WTC11 (cell line): ENCODE measurements around the gene DBN1.

Source experiments
- ATF1 ChIP-seq: sonication (generic); formaldehyde crosslinking; IDR thresholded peaks from 2 replicates; pipeline ENCODE4 v1.8.1; 2023; ENCODE audit warnings: mild to moderate bottlenecking, moderate library complexity, missing genetic modification reagents
- ATF3 ChIP-seq: sonication (generic); formaldehyde crosslinking; conservative IDR thresholded peaks from 2 replicates; pipeline ENCODE4 v1.8.1; 2022; ENCODE audit warnings: mild to moderate bottlenecking, missing genetic modification reagents
- CBFB ChIP-seq: sonication (generic); formaldehyde crosslinking; IDR thresholded peaks from 2 replicates; pipeline ENCODE4 v1.8.1; 2022; ENCODE audit warnings: mild to moderate bottlenecking, low read depth, missing genetic modification reagents
- CREB1 ChIP-seq: sonication (generic); formaldehyde crosslinking; IDR thresholded peaks from 2 replicates; pipeline ENCODE4 v1.8.0; 2023; ENCODE audit warnings: mild to moderate bottlenecking, missing genetic modification reagents
- ELF4 ChIP-seq: sonication (generic); formaldehyde crosslinking; IDR thresholded peaks from 2 replicates; pipeline ENCODE4 v1.8.1; 2022; ENCODE audit warnings: low read depth, mild to moderate bottlenecking, moderate library complexity, missing genetic modification reagents
- FOXP1 ChIP-seq: sonication (generic); formaldehyde crosslinking; IDR thresholded peaks from 2 replicates; pipeline ENCODE4 v1.8.0; 2022; ENCODE audit warnings: missing genetic modification reagents, mild to moderate bottlenecking, moderate library complexity, borderline replicate concordance
- MAX ChIP-seq: sonication (generic); formaldehyde crosslinking; IDR thresholded peaks from 2 replicates; pipeline ENCODE4 v1.8.0; 2022; ENCODE audit warnings: mild to moderate bottlenecking, missing genetic modification reagents
- TEAD4 ChIP-seq: sonication (generic); formaldehyde crosslinking; IDR thresholded peaks from 2 replicates; pipeline ENCODE4 v1.8.0; 2022; ENCODE audit warnings: mild to moderate bottlenecking, missing genetic modification reagents
- USF2 ChIP-seq: sonication (generic); formaldehyde crosslinking; IDR thresholded peaks from 2 replicates; pipeline ENCODE4 v1.8.1; 2023; ENCODE audit warnings: mild to moderate bottlenecking, missing genetic modification reagents, moderate library complexity
- ZNF121 ChIP-seq: sonication (generic); formaldehyde crosslinking; IDR thresholded peaks from 2 replicates; pipeline ENCODE4 v1.8.0; 2023; ENCODE audit warnings: missing genetic modification reagents
- TF ChIP-seq, protein P1 (sequence below): fragments of 200-600 bp; IDR thresholded peaks from 2 replicates; pipeline ENCODE4 v1.8.0; 2022; ENCODE audit warnings: antibody characterized with exemption

- TF ChIP-seq CBFB (CRISPR knock-in tag) (no peak), CREB1 (CRISPR knock-in tag) (no peak), TEAD4 (CRISPR knock-in tag) (no peak), FOXP1 (CRISPR knock-in tag) (no peak), ELF4 (CRISPR knock-in tag) (no peak), MAX (CRISPR knock-in tag) (no peak), ZNF121 (CRISPR knock-in tag) (no peak), USF2 (no peak), ATF3 (CRISPR knock-in tag) (no peak), ATF1 (CRISPR knock-in tag) (no peak)
- TF ChIP-seq, protein P1, sequence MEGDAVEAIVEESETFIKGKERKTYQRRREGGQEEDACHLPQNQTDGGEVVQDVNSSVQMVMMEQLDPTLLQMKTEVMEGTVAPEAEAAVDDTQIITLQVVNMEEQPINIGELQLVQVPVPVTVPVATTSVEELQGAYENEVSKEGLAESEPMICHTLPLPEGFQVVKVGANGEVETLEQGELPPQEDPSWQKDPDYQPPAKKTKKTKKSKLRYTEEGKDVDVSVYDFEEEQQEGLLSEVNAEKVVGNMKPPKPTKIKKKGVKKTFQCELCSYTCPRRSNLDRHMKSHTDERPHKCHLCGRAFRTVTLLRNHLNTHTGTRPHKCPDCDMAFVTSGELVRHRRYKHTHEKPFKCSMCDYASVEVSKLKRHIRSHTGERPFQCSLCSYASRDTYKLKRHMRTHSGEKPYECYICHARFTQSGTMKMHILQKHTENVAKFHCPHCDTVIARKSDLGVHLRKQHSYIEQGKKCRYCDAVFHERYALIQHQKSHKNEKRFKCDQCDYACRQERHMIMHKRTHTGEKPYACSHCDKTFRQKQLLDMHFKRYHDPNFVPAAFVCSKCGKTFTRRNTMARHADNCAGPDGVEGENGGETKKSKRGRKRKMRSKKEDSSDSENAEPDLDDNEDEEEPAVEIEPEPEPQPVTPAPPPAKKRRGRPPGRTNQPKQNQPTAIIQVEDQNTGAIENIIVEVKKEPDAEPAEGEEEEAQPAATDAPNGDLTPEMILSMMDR = no peak
These were observed 6.0 kb downstream of the DBN1 start for GRCh38 chr5:177467436-177467835.
